Glutamatergic neuron (in vitro differentiated cells): ENCODE data around the gene TEC. TPM values are rescaled to one million over a fixed set of nuclear protein-coding genes. Genes with fewer than 3 reads are reported as not detected.
A peak's percentile ranks its signal among the peaks of the same experiment; 100 is the strongest.

ENCODE experiments used
- DNase-seq: peaks from one replicate; pipeline ENCODE4 v3.0.0; 2022
- H3K27ac Mint-ChIP-seq: one replicate; pipeline ENCODE4 v1.8.0; 2020; ENCODE audit warnings: mild to moderate bottlenecking, mixed read lengths, inconsistent platforms; ENCODE audit not compliant: unreplicated experiment
- H3K27me3 Mint-ChIP-seq: one replicate; pipeline ENCODE4 v1.8.0; 2020; ENCODE audit warnings: mild to moderate bottlenecking, moderate library complexity, mixed read lengths, inconsistent platforms; ENCODE audit not compliant: unreplicated experiment
- H3K36me3 Mint-ChIP-seq: one replicate; pipeline ENCODE4 v1.8.0; 2020; ENCODE audit warnings: mild to moderate bottlenecking, mixed read lengths, inconsistent platforms; ENCODE audit not compliant: unreplicated experiment
- H3K4me1 Mint-ChIP-seq: one replicate; pipeline ENCODE4 v1.8.0; 2020; ENCODE audit warnings: mild to moderate bottlenecking, low read depth, mixed read lengths, inconsistent platforms; ENCODE audit not compliant: unreplicated experiment
- H3K4me3 Mint-ChIP-seq: one replicate; pipeline ENCODE4 v1.8.0; 2020; ENCODE audit warnings: mild to moderate bottlenecking, mixed read lengths, inconsistent platforms; ENCODE audit not compliant: unreplicated experiment
- H3K9me3 Mint-ChIP-seq: one replicate; pipeline ENCODE4 v1.8.0; 2020; ENCODE audit warnings: mild to moderate bottlenecking, moderate library complexity, mixed read lengths, inconsistent platforms; ENCODE audit not compliant: unreplicated experiment
- total RNA-seq: library from RNA; stranded (reverse); fragmentation: NEBNext Ultra II Directional; extraction: Animal tissue kit (Norgen Biotek cat#: 25700); gene quantifications from one replicate; pipeline ENCODE4 v1.2.1, GENCODE V29; 2021; ENCODE audit not compliant: unreplicated experiment
- TF ChIP-seq, protein P1 (sequence below): fragments of 200-600 bp; sonication (generic); IDR thresholded peaks from one replicate; pipeline ENCODE4 v1.5.0; 2021; ENCODE audit not compliant: partially characterized antibody, unreplicated experiment

Gene TEC
- total RNA-seq, 1 donor from 2014 or later = 0.37 TPM

DNA sequence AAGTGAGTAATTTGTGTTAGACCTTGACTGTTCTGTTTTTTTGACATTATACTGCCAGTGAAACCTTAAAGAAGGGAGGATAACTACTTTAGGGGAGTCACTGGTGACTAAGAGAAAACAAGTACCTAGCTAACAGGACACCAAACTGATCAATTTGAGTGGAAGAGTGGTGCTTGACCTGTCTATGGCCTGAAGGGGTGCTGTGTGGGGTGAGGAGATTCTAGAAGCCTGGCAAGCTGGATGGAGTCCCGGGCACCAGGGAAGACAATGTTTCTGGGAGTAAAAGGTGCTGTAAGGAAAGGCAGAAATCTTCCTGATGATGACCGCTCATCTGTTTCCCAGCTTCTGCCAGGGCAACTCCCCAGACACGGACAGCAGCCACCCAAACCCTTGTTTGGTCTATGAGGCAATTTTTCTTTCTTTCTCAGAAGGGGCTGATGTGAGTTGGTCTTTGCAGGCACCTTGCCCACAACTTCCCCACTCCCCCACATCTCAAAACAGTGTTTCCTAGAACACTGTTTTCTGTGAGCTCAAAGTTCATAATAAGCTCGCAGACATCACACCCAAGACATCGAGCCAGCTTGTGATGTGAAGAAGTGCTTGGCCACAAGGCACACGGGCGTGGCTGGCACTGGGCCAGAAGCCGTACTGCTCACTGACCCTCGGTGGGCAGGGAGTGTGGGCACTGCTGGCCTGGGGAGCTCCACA lies 140.2 kb downstream of the TEC start:
- H3K4me3 Mint-ChIP-seq = no peak overlapping the region
- DNase-seq = no peak
- no peaks in the 10 kb centered on the region for H3K4me1 Mint-ChIP-seq
- peaks cover 3% of the 10 kb centered on the region for H3K9me3 Mint-ChIP-seq
- no peak overlapping the region for H3K27ac Mint-ChIP-seq
- TF ChIP-seq, protein P1, sequence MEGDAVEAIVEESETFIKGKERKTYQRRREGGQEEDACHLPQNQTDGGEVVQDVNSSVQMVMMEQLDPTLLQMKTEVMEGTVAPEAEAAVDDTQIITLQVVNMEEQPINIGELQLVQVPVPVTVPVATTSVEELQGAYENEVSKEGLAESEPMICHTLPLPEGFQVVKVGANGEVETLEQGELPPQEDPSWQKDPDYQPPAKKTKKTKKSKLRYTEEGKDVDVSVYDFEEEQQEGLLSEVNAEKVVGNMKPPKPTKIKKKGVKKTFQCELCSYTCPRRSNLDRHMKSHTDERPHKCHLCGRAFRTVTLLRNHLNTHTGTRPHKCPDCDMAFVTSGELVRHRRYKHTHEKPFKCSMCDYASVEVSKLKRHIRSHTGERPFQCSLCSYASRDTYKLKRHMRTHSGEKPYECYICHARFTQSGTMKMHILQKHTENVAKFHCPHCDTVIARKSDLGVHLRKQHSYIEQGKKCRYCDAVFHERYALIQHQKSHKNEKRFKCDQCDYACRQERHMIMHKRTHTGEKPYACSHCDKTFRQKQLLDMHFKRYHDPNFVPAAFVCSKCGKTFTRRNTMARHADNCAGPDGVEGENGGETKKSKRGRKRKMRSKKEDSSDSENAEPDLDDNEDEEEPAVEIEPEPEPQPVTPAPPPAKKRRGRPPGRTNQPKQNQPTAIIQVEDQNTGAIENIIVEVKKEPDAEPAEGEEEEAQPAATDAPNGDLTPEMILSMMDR = no peak
- H3K36me3 Mint-ChIP-seq = no peaks in the 10 kb centered on the region
- H3K27me3 Mint-ChIP-seq = no peaks in the 10 kb centered on the region

GRCh38 chr4:48127682-48128404 lies 141.8 kb downstream of the TEC start:
- Mint-ChIP-seq H3K36me3 (no peaks in the 10 kb centered on the region), H3K27ac (no peak overlapping the region), H3K9me3 (peaks cover 3% of the 10 kb centered on the region), H3K27me3 (peaks cover 2% of the 10 kb centered on the region), H3K4me1 (no peaks in the 10 kb centered on the region), H3K4me3 (no peak overlapping the region)
- TF ChIP-seq, protein P1 = peak; percentile 39
- DNase-seq = peak; percentile 50

- Mint-ChIP-seq H3K27ac (no peak overlapping the region), H3K9me3 (peaks cover 3% of the 10 kb centered on the region), H3K36me3 (no peaks in the 10 kb centered on the region), H3K4me3 (no peak overlapping the region), H3K4me1 (no peaks in the 10 kb centered on the region), H3K27me3 (peaks cover 2% of the 10 kb centered on the region)
- TF ChIP-seq, protein P1 = no peak
- no peak for DNase-seq
Measured at GRCh38 chr4:48127231-48127630, 142.4 kb downstream of the TEC start.

- TF ChIP-seq, protein P1 = no peak
- Mint-ChIP-seq H3K4me3 (no peak overlapping the region), H3K36me3 (no peaks in the 10 kb centered on the region), H3K27ac (no peak overlapping the region), H3K4me1 (no peaks in the 10 kb centered on the region), H3K27me3 (peaks cover 2% of the 10 kb centered on the region), H3K9me3 (peaks cover 3% of the 10 kb centered on the region)
- DNase-seq = no peak
Measured at GRCh38 chr4:48126621-48127020, 143.0 kb downstream of the TEC start.

DNA sequence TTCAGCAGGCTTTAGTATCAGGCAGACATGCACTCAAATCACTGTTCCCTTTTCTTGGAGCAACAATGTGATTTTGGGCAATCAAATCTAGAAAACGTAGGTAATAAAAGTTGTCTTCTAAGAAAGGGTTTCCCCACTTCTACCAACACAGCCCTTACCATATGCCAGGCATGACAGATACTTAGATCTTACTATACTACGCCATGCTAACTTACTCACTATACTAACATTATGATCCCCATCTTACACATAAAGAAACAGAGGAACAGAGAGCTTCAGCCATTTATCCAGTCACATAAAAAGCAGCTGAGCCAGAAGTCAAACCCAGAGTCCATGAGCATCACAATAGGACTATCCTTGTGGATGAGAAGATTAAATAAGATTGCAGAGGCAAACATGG lies 144.8 kb downstream of the TEC start:
- H3K27ac Mint-ChIP-seq = no peak overlapping the region
- no peaks in the 10 kb centered on the region for H3K36me3 Mint-ChIP-seq
- DNase-seq = no peak
- TF ChIP-seq, protein P1 = no peak
- H3K4me3 Mint-ChIP-seq = no peak overlapping the region
- peaks cover 2% of the 10 kb centered on the region for H3K27me3 Mint-ChIP-seq
- H3K4me1 Mint-ChIP-seq = no peaks in the 10 kb centered on the region
- H3K9me3 Mint-ChIP-seq = peaks cover 3% of the 10 kb centered on the region
